ENCODE data around the gene VMO1. TPM values are rescaled to one million over a fixed set of nuclear protein-coding genes. Genes with fewer than 3 reads are reported as not detected.
A peak's percentile ranks its signal among the peaks of the same experiment; 100 is the strongest.
"Not testable (repeated sequence)": the region's sequence is repeated elsewhere in the genome, so short reads cannot be mapped to it uniquely, and the experiment has no call there.

Gene VMO1
- 1 to 10 TPM in 2 of 3 donors, under 1 TPM in 1; 0.67 to 2.3 (median 2.1) TPM for total RNA-seq
- long read RNA-seq, donor 1, partial matches to known transcripts = 0 of 1 reads
- long read RNA-seq, donor 1, other reads (novel, unspliced or antisense) = 1 of 1 reads
- long read RNA-seq, donor 2 = 0 reads

DNA sequence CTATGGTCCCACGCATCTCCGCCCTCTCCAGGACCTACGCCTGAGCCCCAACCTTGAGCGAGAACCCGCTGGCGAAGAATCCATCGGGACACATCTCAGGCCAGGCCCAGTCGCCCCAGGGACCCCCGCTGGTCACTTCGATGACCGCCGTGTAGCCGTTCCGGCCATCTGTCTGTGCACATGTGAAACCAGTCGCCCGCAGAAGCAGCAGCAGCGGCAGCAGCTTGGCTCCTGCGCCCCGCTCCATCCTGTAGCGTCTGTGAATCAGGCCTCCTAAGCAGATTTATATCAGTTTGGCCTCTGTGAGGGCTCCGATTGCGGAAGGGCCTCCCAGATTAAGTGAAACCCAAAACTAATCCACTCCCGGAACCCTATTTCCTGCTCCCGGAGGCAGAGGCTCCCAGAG is at the start of gene VMO1:
TSS of gene VMO1 (minus strand) at position 259 of the 406 bp plus-strand sequence. CDS start at position 247, 12 bp downstream.
- TF ChIP-seq, protein P1, sequence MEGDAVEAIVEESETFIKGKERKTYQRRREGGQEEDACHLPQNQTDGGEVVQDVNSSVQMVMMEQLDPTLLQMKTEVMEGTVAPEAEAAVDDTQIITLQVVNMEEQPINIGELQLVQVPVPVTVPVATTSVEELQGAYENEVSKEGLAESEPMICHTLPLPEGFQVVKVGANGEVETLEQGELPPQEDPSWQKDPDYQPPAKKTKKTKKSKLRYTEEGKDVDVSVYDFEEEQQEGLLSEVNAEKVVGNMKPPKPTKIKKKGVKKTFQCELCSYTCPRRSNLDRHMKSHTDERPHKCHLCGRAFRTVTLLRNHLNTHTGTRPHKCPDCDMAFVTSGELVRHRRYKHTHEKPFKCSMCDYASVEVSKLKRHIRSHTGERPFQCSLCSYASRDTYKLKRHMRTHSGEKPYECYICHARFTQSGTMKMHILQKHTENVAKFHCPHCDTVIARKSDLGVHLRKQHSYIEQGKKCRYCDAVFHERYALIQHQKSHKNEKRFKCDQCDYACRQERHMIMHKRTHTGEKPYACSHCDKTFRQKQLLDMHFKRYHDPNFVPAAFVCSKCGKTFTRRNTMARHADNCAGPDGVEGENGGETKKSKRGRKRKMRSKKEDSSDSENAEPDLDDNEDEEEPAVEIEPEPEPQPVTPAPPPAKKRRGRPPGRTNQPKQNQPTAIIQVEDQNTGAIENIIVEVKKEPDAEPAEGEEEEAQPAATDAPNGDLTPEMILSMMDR (IDR thresholded peaks at IDR 0.05) = no peak
- no peak within 1 kb of the TSS for H3K4me3 ChIP-seq
- H3K4me1 ChIP-seq (ENCODE audit: low read depth) = peaks cover 36% of the 10 kb centered on the region
- H3K9me3 ChIP-seq = no peaks in the 10 kb centered on the region
- DNase-seq = peak; percentile 18 to 55 (median 39)
- no peaks in the 10 kb centered on the region for H3K36me3 ChIP-seq (ENCODE audit: low read depth)
- ATAC-seq = no peak
- intact Hi-C loops (cut with DNase I, micrococcal nuclease) = loop anchor here (5.0 to 10.0 kb wide), 3 partner anchors 61 to 101 kb away; no protein-coding TSS in a partner anchor

- intact Hi-C loops (cut with DNase I, micrococcal nuclease) = no loop called here
- DNase-seq (peak in 2 of 3 donors; percentile 30 to 47), ATAC-seq (peak; percentile 8)
- no peaks in the 10 kb centered on the region for H3K36me3 ChIP-seq (ENCODE audit: low read depth)
- TF ChIP-seq, protein P1 (IDR thresholded peaks at IDR 0.05) = no peak
- no peaks in the 10 kb centered on the region for H3K9me3 ChIP-seq
- H3K4me1 ChIP-seq (ENCODE audit: low read depth) = peaks cover 27% of the 10 kb centered on the region
- no peak overlapping the region for H3K4me3 ChIP-seq
Measured at GRCh38 chr17:4834681-4835020, 48.5 kb upstream of the VMO1 start.

- DNase-seq (peak in 2 of 3 donors; percentile 55 to 60), ATAC-seq (peak; percentile 21)
- H3K9me3 ChIP-seq = no peaks in the 10 kb centered on the region
- intact Hi-C loops (cut with DNase I, micrococcal nuclease) = no loop called here
- peaks cover 23% of the 10 kb centered on the region for H3K4me1 ChIP-seq (ENCODE audit: low read depth)
- no peaks in the 10 kb centered on the region for H3K36me3 ChIP-seq (ENCODE audit: low read depth)
- TF ChIP-seq, protein P1 (IDR thresholded peaks at IDR 0.05) = no peak
- peak overlapping the region; percentile 91 for H3K4me3 ChIP-seq
Measured at GRCh38 chr17:4833941-4834680, 47.9 kb upstream of the VMO1 start.

- TF ChIP-seq, protein P1 (IDR thresholded peaks at IDR 0.05) = no peak
- no peaks in the 10 kb centered on the region for H3K36me3 ChIP-seq (ENCODE audit: low read depth)
- DNase-seq = peak; percentile 86 to 95 (median 94)
- ATAC-seq = peak; percentile 93
- H3K4me1 ChIP-seq (ENCODE audit: low read depth) = peaks cover 23% of the 10 kb centered on the region
- intact Hi-C loops (cut with DNase I, micrococcal nuclease) = no loop called here
- no peaks in the 10 kb centered on the region for H3K9me3 ChIP-seq
- peak within 1 kb of the TSS; percentile 91 for H3K4me3 ChIP-seq
Measured at GRCh38 chr17:4833178-4833940, 47.2 kb upstream of the VMO1 start, which contains the start of gene MINK1. MINK1 (plus strand) TSS chr17:4833340; CDS start chr17:4833584, 244 bp downstream.

DNA sequence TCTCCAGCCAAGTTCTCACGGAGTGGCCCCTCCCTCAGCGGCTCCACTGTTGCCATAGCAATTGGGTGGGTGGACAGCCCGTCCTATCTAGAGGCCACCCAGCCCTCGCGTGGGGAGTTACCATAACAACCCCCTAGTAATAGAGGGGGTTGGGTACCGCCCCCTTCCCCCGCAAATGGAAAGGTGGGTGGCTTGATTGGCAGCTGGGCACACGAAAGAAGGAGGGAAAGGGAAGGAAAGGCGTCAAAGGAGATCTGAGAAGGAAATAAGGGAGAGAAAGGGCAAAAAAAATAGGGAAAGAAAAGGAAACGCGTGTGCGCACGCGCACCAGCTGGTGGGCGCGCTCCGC is 46.6 kb upstream of the VMO1 start:
- peak overlapping the region; percentile 91 for H3K4me3 ChIP-seq
- ATAC-seq; DNase-seq; H3K9me3 ChIP-seq; intact Hi-C loops (cut with DNase I, micrococcal nuclease); H3K36me3 ChIP-seq (ENCODE audit: low read depth): not testable (repeated sequence)
- H3K4me1 ChIP-seq (ENCODE audit: low read depth) = peaks cover 23% of the 10 kb centered on the region

DNA sequence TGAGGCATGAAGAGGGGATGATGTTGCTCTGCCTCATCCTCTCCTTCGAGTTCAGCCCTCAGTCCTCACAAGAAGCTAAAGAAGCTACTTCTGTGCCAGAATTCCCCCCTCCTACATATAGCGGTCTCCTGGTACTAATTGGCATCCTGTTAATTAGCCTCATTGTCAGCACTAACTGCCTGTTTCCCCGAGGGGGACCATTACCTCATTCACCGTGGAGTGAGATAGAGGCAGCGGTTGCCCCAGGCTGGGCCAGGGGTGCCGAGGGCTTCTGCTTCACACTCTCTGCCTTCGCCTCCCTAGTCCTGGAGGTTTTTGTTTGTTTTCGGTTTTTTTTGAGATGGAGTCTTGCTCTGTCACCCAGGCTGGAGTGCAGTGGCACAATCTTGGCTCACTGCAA is 41.2 kb upstream of the VMO1 start:
- intact Hi-C loops (cut with DNase I, micrococcal nuclease) = no loop called here
- no peaks in the 10 kb centered on the region for H3K9me3 ChIP-seq
- no peak for ATAC-seq
- no peak for DNase-seq
- H3K36me3 ChIP-seq (ENCODE audit: low read depth) = no peaks in the 10 kb centered on the region
- TF ChIP-seq, protein P1 (IDR thresholded peaks at IDR 0.05) = no peak
- no peaks in the 10 kb centered on the region for H3K4me1 ChIP-seq (ENCODE audit: low read depth)
- H3K4me3 ChIP-seq = no peak overlapping the region
